ENCODE results near the gene ATP2B2. TPM values are rescaled to one million over a fixed set of nuclear protein-coding genes. Genes with fewer than 3 reads are reported as not detected.

The ATP2B2 gene
- polyA plus RNA-seq, 2 of the 4 experiments (the other 2 are of a cell fraction), result 0.03 to 0.04 TPM

DNA sequence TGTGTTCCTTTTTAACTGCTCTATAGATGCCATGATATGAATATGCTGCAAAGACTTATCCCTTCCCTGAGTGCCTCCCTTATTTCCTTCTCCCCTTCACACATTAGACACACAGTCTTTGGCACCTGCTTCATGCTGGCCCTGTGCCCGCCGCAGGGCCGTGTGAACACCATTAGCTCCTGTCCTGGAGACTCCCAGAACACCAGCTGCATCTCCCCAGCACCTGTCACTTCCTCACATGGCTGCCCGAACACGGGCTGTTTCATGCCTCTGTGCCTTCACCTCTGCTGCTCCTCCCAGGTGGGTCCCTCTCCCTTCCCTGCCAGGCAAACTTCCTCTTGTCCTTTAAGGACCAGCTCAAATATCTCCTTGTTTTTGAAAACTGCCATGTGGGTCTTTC is 144.0 kb downstream of the ATP2B2 start (continued):
- no peak for TF ChIP-seq POLR2AphosphoS2 (conservative IDR thresholded peaks at IDR 0.05; ENCODE audit: low read length)

DNA sequence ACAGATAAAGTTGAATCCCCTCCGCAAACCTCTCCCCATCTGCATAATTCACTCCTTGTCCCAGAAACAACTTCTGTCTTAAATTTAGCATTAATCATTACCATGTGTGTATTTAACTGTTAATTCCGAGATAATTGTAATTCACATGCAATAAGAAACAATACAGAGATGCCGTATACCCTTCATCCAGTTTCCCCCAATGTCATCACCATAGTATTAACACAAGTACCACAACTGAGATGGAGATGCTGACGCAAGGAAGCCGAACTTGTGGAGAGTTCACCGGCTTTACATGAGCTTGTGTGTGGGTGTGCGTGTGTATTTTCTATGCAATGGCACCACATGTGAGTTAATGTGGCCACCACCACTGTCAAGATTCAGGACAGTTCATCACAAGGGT is 144.9 kb downstream of the ATP2B2 start:
- ChIA-PET CTCF (interaction anchor here (3.8 kb wide), 1 partner anchor 16 kb away, joined by 14 read pairs; no protein-coding TSS in a partner anchor), POLR2A (interaction anchor here (0.6 kb wide), 1 partner anchor 38 kb away, joined by 3 read pairs; no protein-coding TSS in a partner anchor)
- FAIRE-seq (no peak), ATAC-seq (no peak), DNase-seq (ENCODE audit: low read depth in 1 of 2, low spot score in 1 of 2) (no peak)
- Histone ChIP-seq H3K9me3 (no peaks in the 10 kb centered on the region), H3K4me3 (no peak overlapping the region), H3K4me2 (no peak overlapping the region), H3K27ac (no peak overlapping the region), H3K4me1 (peaks cover 17% of the 10 kb centered on the region)
- 76% methylated on average over 7 of the region's 7 CpGs for WGBS (ENCODE audit: missing lambda C conversion rate)
- no peak for TF ChIP-seq RFX5 (IDR thresholded peaks at IDR 0.05)

DNA sequence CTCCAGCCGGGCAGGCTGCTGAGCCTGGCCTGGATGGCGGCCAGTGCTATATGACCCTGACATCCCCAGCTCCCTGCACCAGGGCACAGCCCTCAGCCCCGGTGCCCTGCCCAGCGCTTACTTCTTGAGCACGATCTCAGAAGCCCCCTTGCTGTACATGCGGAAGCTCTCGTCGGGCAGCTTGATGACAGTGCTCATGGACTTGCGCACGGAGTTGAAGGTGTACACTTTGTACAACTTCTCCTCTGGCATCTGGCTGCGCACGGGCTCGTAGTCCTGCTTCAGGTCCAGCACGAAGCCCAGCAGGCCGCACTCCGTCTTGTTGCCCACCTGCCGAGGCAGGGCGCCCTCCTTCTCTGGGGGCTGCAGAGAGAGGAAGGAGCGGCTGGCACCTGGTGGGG is 145.6 kb downstream of the ATP2B2 start:
- FAIRE-seq, result no peak
- CTCF ChIA-PET, result interaction anchor here (3.8 kb wide), 1 partner anchor 15 kb away, joined by 14 read pairs; no protein-coding TSS in a partner anchor
- WGBS (ENCODE audit: missing lambda C conversion rate), result 72% methylated on average over 16 of the region's 19 CpGs

DNA sequence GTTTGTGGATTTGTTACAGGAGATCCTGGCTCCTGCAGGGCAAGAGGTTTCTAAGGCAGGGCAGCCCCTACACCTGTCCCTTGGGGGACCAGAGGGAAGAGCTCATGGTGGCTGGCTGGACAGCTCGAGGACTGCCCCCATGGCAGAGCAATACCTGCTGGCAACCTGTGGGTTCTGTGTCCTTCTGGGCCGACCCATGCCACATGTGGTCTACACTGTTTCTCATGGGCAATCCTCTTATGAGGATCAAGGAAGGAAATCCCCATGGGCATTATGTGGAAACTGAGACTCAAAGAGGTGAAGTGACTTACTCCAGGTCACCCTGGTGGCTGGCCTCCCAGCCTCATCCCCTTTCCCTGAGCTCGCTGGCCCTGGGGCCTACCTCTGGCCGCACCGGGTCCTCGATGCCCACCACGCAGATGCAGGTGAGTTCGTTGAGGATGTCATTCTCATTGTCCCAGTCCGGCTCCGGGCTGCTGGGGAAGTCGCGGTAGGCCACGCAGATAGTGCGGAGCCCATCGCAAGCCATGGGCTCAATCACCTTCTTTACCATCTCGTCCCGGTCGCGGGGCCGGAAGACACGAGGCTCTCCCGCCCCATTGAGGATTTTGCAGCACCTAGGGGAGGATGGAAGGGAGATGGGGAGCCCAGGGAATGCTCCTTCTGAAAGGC is 146.9 kb downstream of the ATP2B2 start:
- FAIRE-seq (no peak), ATAC-seq (no peak), DNase-seq (ENCODE audit: low read depth in 1 of 2, low spot score in 1 of 2) (no peak)
- no peaks in the 10 kb centered on the region for H3K9me3 ChIP-seq
- ChIA-PET POLR2A (no interaction called here), CTCF (interaction anchor here (1.2 to 7.0 kb wide), 3 partner anchors 8 to 381 kb away, joined by 3 to 42 read pairs (median 10); no protein-coding TSS in a partner anchor)
- peaks cover 17% of the 10 kb centered on the region for H3K4me1 ChIP-seq
- H3K4me3 ChIP-seq, result no peak overlapping the region
- H3K27ac ChIP-seq, result no peak overlapping the region; a peak in 1 of 6 replicates
- no peak overlapping the region for H3K4me2 ChIP-seq
- WGBS (ENCODE audit: missing lambda C conversion rate), result 85% methylated on average over 15 of the region's 22 CpGs
- TF ChIP-seq KDM1A (IDR thresholded peaks at IDR 0.05; ENCODE audit: low read depth) (no peak), RAD21 (conservative IDR thresholded peaks at IDR 0.05 in 1 of 2, IDR thresholded peaks at IDR 0.05 in 1 of 2) (no peak), PHF8 (IDR thresholded peaks at IDR 0.05; ENCODE audit: borderline replicate concordance, low read depth) (no peak), HOXB5 (CRISPR knock-in tag; IDR thresholded peaks at IDR 0.05) (no peak), MYC (IDR thresholded peaks at IDR 0.05; ENCODE audit: borderline replicate concordance, low read length) (no peak), EHF (CRISPR knock-in tag; IDR thresholded peaks at IDR 0.05) (no peak)
- TF ChIP-seq, protein P1, sequence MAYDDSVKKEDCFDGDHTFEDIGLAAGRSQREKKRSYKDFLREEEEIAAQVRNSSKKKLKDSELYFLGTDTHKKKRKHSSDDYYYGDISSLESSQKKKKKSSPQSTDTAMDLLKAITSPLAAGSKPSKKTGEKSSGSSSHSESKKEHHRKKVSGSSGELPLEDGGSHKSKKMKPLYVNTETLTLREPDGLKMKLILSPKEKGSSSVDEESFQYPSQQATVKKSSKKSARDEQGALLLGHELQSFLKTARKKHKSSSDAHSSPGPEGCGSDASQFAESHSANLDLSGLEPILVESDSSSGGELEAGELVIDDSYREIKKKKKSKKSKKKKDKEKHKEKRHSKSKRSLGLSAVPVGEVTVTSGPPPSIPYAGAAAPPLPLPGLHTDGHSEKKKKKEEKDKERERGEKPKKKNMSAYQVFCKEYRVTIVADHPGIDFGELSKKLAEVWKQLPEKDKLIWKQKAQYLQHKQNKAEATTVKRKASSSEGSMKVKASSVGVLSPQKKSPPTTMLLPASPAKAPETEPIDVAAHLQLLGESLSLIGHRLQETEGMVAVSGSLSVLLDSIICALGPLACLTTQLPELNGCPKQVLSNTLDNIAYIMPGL (CRISPR knock-in tag; IDR thresholded peaks at IDR 0.05; ENCODE audit: borderline replicate concordance), result no peak

More for the DNA sequence above, 145.6 kb downstream of the ATP2B2 start:
- ATAC-seq, result no peak
- TF ChIP-seq FOSL2 (IDR thresholded peaks at IDR 0.05) (no peak), FOSL2 (CRISPR knock-in tag; IDR thresholded peaks at IDR 0.05) (no peak), ZFP36 (IDR thresholded peaks at IDR 0.05; ENCODE audit: borderline replicate concordance, partially characterized antibody) (no peak), HOXA7 (CRISPR knock-in tag; IDR thresholded peaks at IDR 0.05) (no peak), CEBPB (IDR thresholded peaks at IDR 0.05) (no peak), CHD2 (IDR thresholded peaks at IDR 0.05; ENCODE audit: low read length, partially characterized antibody) (no peak), EP300 (IDR thresholded peaks at IDR 0.05) (no peak), GATA3 (IDR thresholded peaks at IDR 0.05; ENCODE audit: borderline replicate concordance) (no peak), RAD21 (conservative IDR thresholded peaks at IDR 0.05 in 1 of 2, IDR thresholded peaks at IDR 0.05 in 1 of 2) (no peak), HDAC2 (IDR thresholded peaks at IDR 0.05) (no peak), KDM1A (IDR thresholded peaks at IDR 0.05; ENCODE audit: low read depth) (no peak), MAFK (IDR thresholded peaks at IDR 0.05; ENCODE audit: partially characterized antibody) (no peak), RARB (CRISPR knock-in tag; IDR thresholded peaks at IDR 0.05) (no peak), FOSB (CRISPR knock-in tag; IDR thresholded peaks at IDR 0.05) (no peak), HOXB5 (CRISPR knock-in tag; IDR thresholded peaks at IDR 0.05) (no peak), ZNF302 (CRISPR knock-in tag; IDR thresholded peaks at IDR 0.05) (no peak), TP53 (CRISPR knock-in tag; IDR thresholded peaks at IDR 0.05) (no peak), CBX2 (IDR thresholded peaks at IDR 0.05; ENCODE audit: borderline replicate concordance, low read depth) (no peak)
- TF ChIP-seq, protein P2, sequence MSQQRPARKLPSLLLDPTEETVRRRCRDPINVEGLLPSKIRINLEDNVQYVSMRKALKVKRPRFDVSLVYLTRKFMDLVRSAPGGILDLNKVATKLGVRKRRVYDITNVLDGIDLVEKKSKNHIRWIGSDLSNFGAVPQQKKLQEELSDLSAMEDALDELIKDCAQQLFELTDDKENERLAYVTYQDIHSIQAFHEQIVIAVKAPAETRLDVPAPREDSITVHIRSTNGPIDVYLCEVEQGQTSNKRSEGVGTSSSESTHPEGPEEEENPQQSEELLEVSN (IDR thresholded peaks at IDR 0.05; ENCODE audit: borderline replicate concordance, low read depth), result no peak
- TF ChIP-seq, protein P3, sequence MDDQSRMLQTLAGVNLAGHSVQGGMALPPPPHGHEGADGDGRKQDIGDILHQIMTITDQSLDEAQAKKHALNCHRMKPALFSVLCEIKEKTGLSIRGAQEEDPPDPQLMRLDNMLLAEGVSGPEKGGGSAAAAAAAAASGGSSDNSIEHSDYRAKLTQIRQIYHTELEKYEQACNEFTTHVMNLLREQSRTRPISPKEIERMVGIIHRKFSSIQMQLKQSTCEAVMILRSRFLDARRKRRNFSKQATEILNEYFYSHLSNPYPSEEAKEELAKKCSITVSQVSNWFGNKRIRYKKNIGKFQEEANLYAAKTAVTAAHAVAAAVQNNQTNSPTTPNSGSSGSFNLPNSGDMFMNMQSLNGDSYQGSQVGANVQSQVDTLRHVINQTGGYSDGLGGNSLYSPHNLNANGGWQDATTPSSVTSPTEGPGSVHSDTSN (IDR thresholded peaks at IDR 0.05), result no peak
- TF ChIP-seq, protein P1 (CRISPR knock-in tag; IDR thresholded peaks at IDR 0.05; ENCODE audit: borderline replicate concordance), result no peak
- no peak for DNase-seq (ENCODE audit: low read depth in 1 of 2, low spot score in 1 of 2)
- H3K27ac ChIP-seq, result no peak overlapping the region
- no peaks in the 10 kb centered on the region for H3K9me3 ChIP-seq
- H3K4me3 ChIP-seq, result no peak overlapping the region
- peaks cover 17% of the 10 kb centered on the region for H3K4me1 ChIP-seq
- POLR2A ChIA-PET, result no interaction called here
- H3K4me2 ChIP-seq, result no peak overlapping the region
